ENCODE results near the gene LAS1L. TPM values are rescaled to one million over a fixed set of nuclear protein-coding genes. Genes with fewer than 3 reads are reported as not detected.
"Not testable (repeated sequence)": the region's sequence is repeated elsewhere in the genome, so short reads cannot be mapped to it uniquely, and the experiment has no call there.

LAS1L gene
- total RNA-seq, result 62.5 and 65.1 TPM in 2 replicates

- Mint-ChIP-seq H3K27me3 (ENCODE audit: insufficient read depth) (peaks cover 2% of the 10 kb centered on the region), H3K36me3 (ENCODE audit: low read depth) (peaks cover 8% of the 10 kb centered on the region), H3K4me1 (ENCODE audit: low read depth) (peaks cover 14% of the 10 kb centered on the region), H3K9me3 (no peaks in the 10 kb centered on the region), H3K4me3 (peak within 1 kb of the TSS; percentile 100), H3K27ac (peak within 1 kb of the TSS; percentile 100)
- intact Hi-C loops (cut with micrococcal nuclease), result loop anchor here (1.0 to 5.0 kb wide), 9 partner anchors 127 to 1782 kb away; partner anchors contain the start of genes AMER1, MTMR8, ZC3H12B and ZC4H2
- peak; percentile 88 for DNase-seq (ENCODE audit: low spot score)
These were observed at the start of gene LAS1L for GRCh38 chrX:65534450-65535292. Gene LAS1L (minus strand): TSS chrX:65534787. CDS start chrX:65534715, 72 bp downstream.

GRCh38 chrX:65582450-65583082 lies 48.0 kb upstream of the LAS1L start:
- intact Hi-C loops (cut with micrococcal nuclease), result loop anchor here (1.0 to 5.0 kb wide), 8 partner anchors 13 to 1147 kb away; no protein-coding TSS in a partner anchor
- no peak overlapping the region for H3K4me3 Mint-ChIP-seq
- H3K36me3 Mint-ChIP-seq (ENCODE audit: low read depth), result no peaks in the 10 kb centered on the region
- H3K4me1 Mint-ChIP-seq (ENCODE audit: low read depth), result peaks cover 14% of the 10 kb centered on the region
- no peak for DNase-seq (ENCODE audit: low spot score)
- no peaks in the 10 kb centered on the region for H3K27me3 Mint-ChIP-seq (ENCODE audit: insufficient read depth)
- H3K27ac Mint-ChIP-seq, result peak overlapping the region; percentile 48
- H3K9me3 Mint-ChIP-seq, result no peaks in the 10 kb centered on the region

- intact Hi-C loops (cut with micrococcal nuclease), result loop anchor here (1.0 to 5.0 kb wide), 8 partner anchors 14 to 1148 kb away; no protein-coding TSS in a partner anchor
- no peaks in the 10 kb centered on the region for H3K36me3 Mint-ChIP-seq (ENCODE audit: low read depth)
- no peaks in the 10 kb centered on the region for H3K27me3 Mint-ChIP-seq (ENCODE audit: insufficient read depth)
- no peak overlapping the region for H3K27ac Mint-ChIP-seq
- no peak overlapping the region for H3K4me3 Mint-ChIP-seq
- H3K4me1 Mint-ChIP-seq (ENCODE audit: low read depth), result peaks cover 14% of the 10 kb centered on the region
- DNase-seq (ENCODE audit: low spot score), result peak; percentile 27
- no peaks in the 10 kb centered on the region for H3K9me3 Mint-ChIP-seq
These were observed 47.2 kb upstream of the LAS1L start for GRCh38 chrX:65581661-65582339.

- intact Hi-C loops (cut with micrococcal nuclease), result no loop called here
- no peaks in the 10 kb centered on the region for H3K9me3 Mint-ChIP-seq
These were observed 43.8 kb upstream of the LAS1L start for GRCh38 chrX:65578346-65578745.

GRCh38 chrX:65576160-65576559 lies 41.6 kb upstream of the LAS1L start:
- Mint-ChIP-seq H3K36me3 (ENCODE audit: low read depth) (no peaks in the 10 kb centered on the region), H3K4me1 (ENCODE audit: low read depth) (no peaks in the 10 kb centered on the region), H3K9me3 (no peaks in the 10 kb centered on the region), H3K27ac (no peak overlapping the region), H3K27me3 (ENCODE audit: insufficient read depth) (no peaks in the 10 kb centered on the region), H3K4me3 (no peak overlapping the region)
- intact Hi-C loops (cut with micrococcal nuclease), result no loop called here
- no peak for DNase-seq (ENCODE audit: low spot score)

More at GRCh38 chrX:65578346-65578745, 43.8 kb upstream of the LAS1L start:
- Mint-ChIP-seq H3K36me3 (ENCODE audit: low read depth) (no peaks in the 10 kb centered on the region), H3K4me3 (no peak overlapping the region), H3K4me1 (ENCODE audit: low read depth) (peaks cover 14% of the 10 kb centered on the region), H3K27ac (no peak overlapping the region), H3K27me3 (ENCODE audit: insufficient read depth) (no peaks in the 10 kb centered on the region)
- DNase-seq (ENCODE audit: low spot score), result no peak

- intact Hi-C loops (cut with micrococcal nuclease), result no loop called here
- no peak for DNase-seq (ENCODE audit: low spot score)
- Mint-ChIP-seq H3K4me3 (no peak overlapping the region), H3K27ac (no peak overlapping the region), H3K36me3 (ENCODE audit: low read depth) (no peaks in the 10 kb centered on the region), H3K4me1 (ENCODE audit: low read depth) (no peaks in the 10 kb centered on the region), H3K27me3 (ENCODE audit: insufficient read depth) (no peaks in the 10 kb centered on the region), H3K9me3 (no peaks in the 10 kb centered on the region)
These were observed 40.4 kb upstream of the LAS1L start for GRCh38 chrX:65575022-65575421.

- Mint-ChIP-seq H3K36me3 (ENCODE audit: low read depth) (no peaks in the 10 kb centered on the region), H3K27me3 (ENCODE audit: insufficient read depth) (no peaks in the 10 kb centered on the region), H3K4me1 (ENCODE audit: low read depth) (no peaks in the 10 kb centered on the region), H3K4me3 (no peak overlapping the region), H3K27ac (no peak overlapping the region), H3K9me3 (no peaks in the 10 kb centered on the region)
- DNase-seq (ENCODE audit: low spot score), result no peak
- intact Hi-C loops (cut with micrococcal nuclease), result no loop called here
These were observed 39.8 kb upstream of the LAS1L start for GRCh38 chrX:65574356-65574755.

GRCh38 chrX:65572971-65573370 lies 38.4 kb upstream of the LAS1L start:
- Mint-ChIP-seq H3K36me3 (ENCODE audit: low read depth) (no peaks in the 10 kb centered on the region), H3K4me3 (no peak overlapping the region), H3K27me3 (ENCODE audit: insufficient read depth) (no peaks in the 10 kb centered on the region), H3K9me3 (no peaks in the 10 kb centered on the region), H3K27ac (no peak overlapping the region), H3K4me1 (ENCODE audit: low read depth) (no peaks in the 10 kb centered on the region)
- intact Hi-C loops (cut with micrococcal nuclease), result no loop called here
- no peak for DNase-seq (ENCODE audit: low spot score)

GRCh38 chrX:65562850-65563249 lies 28.3 kb upstream of the LAS1L start:
- H3K27ac Mint-ChIP-seq; H3K36me3 Mint-ChIP-seq (ENCODE audit: low read depth); H3K4me1 Mint-ChIP-seq (ENCODE audit: low read depth); DNase-seq (ENCODE audit: low spot score); H3K27me3 Mint-ChIP-seq (ENCODE audit: insufficient read depth); H3K4me3 Mint-ChIP-seq; intact Hi-C loops (cut with micrococcal nuclease); H3K9me3 Mint-ChIP-seq: not testable (repeated sequence)

GRCh38 chrX:65551489-65552339 lies 17.1 kb upstream of the LAS1L start:
- Mint-ChIP-seq H3K4me3 (no peak overlapping the region), H3K4me1 (ENCODE audit: low read depth) (no peaks in the 10 kb centered on the region), H3K27ac (no peak overlapping the region), H3K36me3 (ENCODE audit: low read depth) (no peaks in the 10 kb centered on the region), H3K27me3 (ENCODE audit: insufficient read depth) (no peaks in the 10 kb centered on the region), H3K9me3 (no peaks in the 10 kb centered on the region)
- DNase-seq (ENCODE audit: low spot score), result no peak
- intact Hi-C loops (cut with micrococcal nuclease), result no loop called here

GRCh38 chrX:65551086-65551485 lies 16.5 kb upstream of the LAS1L start:
- DNase-seq (ENCODE audit: low spot score), result no peak
- Mint-ChIP-seq H3K27ac (no peak overlapping the region), H3K9me3 (no peaks in the 10 kb centered on the region), H3K4me1 (ENCODE audit: low read depth) (no peaks in the 10 kb centered on the region), H3K27me3 (ENCODE audit: insufficient read depth) (no peaks in the 10 kb centered on the region), H3K4me3 (no peak overlapping the region), H3K36me3 (ENCODE audit: low read depth) (no peaks in the 10 kb centered on the region)
- intact Hi-C loops (cut with micrococcal nuclease), result no loop called here

GRCh38 chrX:65545456-65545855 lies 10.9 kb upstream of the LAS1L start:
- Mint-ChIP-seq H3K27me3 (ENCODE audit: insufficient read depth) (no peaks in the 10 kb centered on the region), H3K9me3 (no peaks in the 10 kb centered on the region), H3K27ac (no peak overlapping the region), H3K4me3 (no peak overlapping the region), H3K36me3 (ENCODE audit: low read depth) (no peaks in the 10 kb centered on the region), H3K4me1 (ENCODE audit: low read depth) (no peaks in the 10 kb centered on the region)
- intact Hi-C loops (cut with micrococcal nuclease), result no loop called here
- no peak for DNase-seq (ENCODE audit: low spot score)

Data from activated T-helper 1 cell treated with anti-CD3 and anti-CD28 coated beads, Interleukin-12 subunit alpha, Interleukin-12 subunit beta, Interleukin-2, Interleukin-4 antibody, amounts not matched to agents 30 ng/mL and 10 ng/mL and 1 ng/mL, durations not matched to agents 14 hours and 24 hours and 36 hours (primary cell).